HCT116 (cell line): ENCODE data around the gene CSNK1G1. TPM values are rescaled to one million over a fixed set of nuclear protein-coding genes. Genes with fewer than 3 reads are reported as not detected.

Source experiments
- ATAC-seq: fragments of 200-7000 bp; cut with Tn5 transposase; 2 replicates; pipeline ENCODE4 v1.9.1; 2020; ENCODE audit warnings: mild to moderate bottlenecking, moderate library complexity
- BruUV-seq: library from RNA; stranded (reverse); fragments of 400-500 nt; replicated peaks from 2 replicates; lab custom pipeline; 2021; lab: Mats Ljungman, UMichigan
- CTCF ChIA-PET: fragments of 300-600 bp; sonication (Branson Sonifier 250); formaldehyde crosslinking; loops from one replicate; lab custom pipeline; 2021; ENCODE audit warnings: antibody characterized with exemption; lab: Charles Lee
- POLR2A ChIA-PET: fragments of 300-600, 350-600 bp; sonication (Branson Sonifier 250); formaldehyde crosslinking; loops from one replicate; lab custom pipeline; 2021; ENCODE audit warnings: antibody characterized with exemption; lab: Charles Lee
- RAD21 ChIA-PET, 2 experiments: fragments of 300-600 bp; sonication (Branson Sonifier 250); formaldehyde crosslinking; loops; one replicate each; lab custom pipeline; 2023; ENCODE audit warnings: low total read pairs in 2 of 2; ENCODE audit not compliant: uncharacterized antibody in 2 of 2, unreplicated experiment in 2 of 2, low non-redundant PET in 1 of 2; lab: Charles Lee
- DNase-seq: peaks from one replicate; pipeline ENCODE4 v3.0.0-alpha.2; 2010; ENCODE audit warnings: low read depth, low spot score
- H2AFZ ChIP-seq: fragments of 200-600 bp; shearing (Covaris generic), sonication (generic); 2 replicates; pipeline ENCODE4 v1.6.1; 2017; ENCODE audit warnings: low read depth, mixed run types, mixed read lengths, antibody characterized with exemption, low read length; ENCODE audit not compliant: poor library complexity, severe bottlenecking
- H3K27ac ChIP-seq: 2 replicates; pipeline ENCODE4 v1.5.1; 2012; ENCODE audit warnings: low read depth, low read length
- H3K27me3 ChIP-seq: fragments of 200-600 bp; sonication (generic); 2 replicates; pipeline ENCODE4 v1.6.1; 2016; ENCODE audit warnings: mixed run types, low read length, mixed read lengths; ENCODE audit not compliant: insufficient read depth
- H3K36me3 ChIP-seq, 2 experiments: fragments of 200-500 bp in 1 of 2; fragments of 200-600 bp in 1 of 2; sonication (Bioruptor generic) in 1 of 2; sonication (generic) in 1 of 2; 2 replicates each; pipeline versions ENCODE4 v1.5.1 to v1.6.1; 2014 to 2016; ENCODE audit warnings: low read length in 2 of 2, inconsistent platforms in 1 of 2, mixed read lengths in 1 of 2, mixed run types in 1 of 2; ENCODE audit not compliant: insufficient read depth in 2 of 2, control insufficient read depth in 1 of 2
- H3K4me1 ChIP-seq, 2 experiments: fragments of 200-600 bp in 1 of 2; sonication (generic) in 1 of 2; 2 replicates each; pipeline versions ENCODE4 v1.5.1 to v1.6.1; 2012 to 2017; ENCODE audit warnings: low read length in 2 of 2, inconsistent platforms in 1 of 2, mild to moderate bottlenecking in 1 of 2, mixed read lengths in 1 of 2, mixed run types in 1 of 2, moderate library complexity in 1 of 2; ENCODE audit not compliant: insufficient read depth in 2 of 2, control insufficient read depth in 1 of 2
- H3K4me2 ChIP-seq: fragments of 200-600 bp; sonication (generic); 2 replicates; pipeline ENCODE4 v1.6.1; 2017; ENCODE audit warnings: mixed run types, low read length, mixed read lengths
- H3K4me3 ChIP-seq, 2 experiments: fragments of 200-600 bp in 1 of 2; sonication (generic) in 1 of 2; replicated peaks in 1 of 2; 2 replicates each; pipeline ENCODE4 v1.5.1; 2011 to 2016; ENCODE audit warnings: low read length in 2 of 2, control low read depth in 1 of 2, low read depth in 1 of 2, mild to moderate bottlenecking in 1 of 2, mixed read lengths in 1 of 2, mixed run types in 1 of 2
- H3K79me2 ChIP-seq: fragments of 200-600 bp; sonication (generic); 2 replicates; pipeline ENCODE4 v1.6.1; 2017; ENCODE audit warnings: mild to moderate bottlenecking, mixed run types, low read length, moderate library complexity, mixed read lengths; ENCODE audit not compliant: insufficient read depth
- H3K9ac ChIP-seq: fragments of 200-600 bp; sonication (generic); 2 replicates; pipeline ENCODE4 v1.6.1; 2016; ENCODE audit warnings: low read length, mixed read lengths
- H3K9me2 ChIP-seq: fragments of 200-600 bp; sonication (generic), shearing (Covaris generic); 2 replicates; pipeline ENCODE4 v1.6.1; 2017; ENCODE audit warnings: mixed run types, mild to moderate bottlenecking, moderate library complexity; ENCODE audit not compliant: insufficient read depth
- H3K9me3 ChIP-seq, 2 experiments: fragments of 200-500 bp in 1 of 2; fragments of 200-600 bp in 1 of 2; sonication (Bioruptor generic) in 1 of 2; sonication (generic) in 1 of 2; 2 replicates each; pipeline ENCODE4 v1.6.1; 2014 to 2017; ENCODE audit warnings: low read length in 2 of 2, mixed read lengths in 2 of 2, inconsistent platforms in 1 of 2, low read depth in 1 of 2, mild to moderate bottlenecking in 1 of 2, mixed run types in 1 of 2, moderate library complexity in 1 of 2; ENCODE audit not compliant: control insufficient read depth in 1 of 2, insufficient read depth in 1 of 2
- H4K20me1 ChIP-seq: fragments of 200-600 bp; sonication (generic), shearing (Covaris generic); 2 replicates; pipeline ENCODE4 v1.6.1; 2017; ENCODE audit warnings: mixed run types, mild to moderate bottlenecking, moderate library complexity; ENCODE audit not compliant: insufficient read depth
- ATF3 ChIP-seq: IDR thresholded peaks from 2 replicates; pipeline ENCODE4 v1.6.1; 2012
- CEBPB ChIP-seq: IDR thresholded peaks from 2 replicates; pipeline ENCODE4 v1.6.1; 2012; ENCODE audit warnings: low read depth
- ELF1 ChIP-seq: IDR thresholded peaks from 2 replicates; pipeline ENCODE4 v1.6.1; 2012; ENCODE audit warnings: low read depth, borderline replicate concordance
- EZH2 ChIP-seq: fragments of 200-600 bp; sonication (generic); IDR thresholded peaks from 2 replicates; pipeline ENCODE4 v1.6.1; 2017; ENCODE audit warnings: antibody characterized with exemption, mixed run types
- EZH2phosphoT487 ChIP-seq: fragments of 200-600 bp; IDR thresholded peaks from 2 replicates; pipeline ENCODE4 v1.6.1; 2018; ENCODE audit warnings: antibody characterized with exemption, borderline replicate concordance
- FOSL1 ChIP-seq: IDR thresholded peaks from 2 replicates; pipeline ENCODE4 v1.6.1; 2012; ENCODE audit warnings: low read depth
- JUND ChIP-seq: IDR thresholded peaks from 2 replicates; pipeline ENCODE4 v1.6.1; 2012
- MAX ChIP-seq: IDR thresholded peaks from 2 replicates; pipeline ENCODE4 v1.6.1; 2012
- POLR2A ChIP-seq: IDR thresholded peaks from 2 replicates; pipeline ENCODE4 v1.7.0; 2011; ENCODE audit warnings: borderline replicate concordance; ENCODE audit not compliant: insufficient read depth, insufficient read length; ENCODE audit errors: extremely low read depth
- POLR2AphosphoS5 ChIP-seq: IDR thresholded peaks from 2 replicates; pipeline ENCODE4 v1.6.1; 2011; ENCODE audit warnings: mild to moderate bottlenecking, low read depth, low read length, moderate library complexity
- RAD21 ChIP-seq: IDR thresholded peaks from 2 replicates; pipeline ENCODE4 v1.6.1; 2012; ENCODE audit warnings: low read depth, mild to moderate bottlenecking
- REST ChIP-seq: IDR thresholded peaks from 2 replicates; pipeline ENCODE4 v1.6.1; 2012; ENCODE audit warnings: low read depth
- SIN3A ChIP-seq: IDR thresholded peaks from 2 replicates; pipeline ENCODE4 v1.6.1; 2012; ENCODE audit warnings: low read depth
- SP1 ChIP-seq: IDR thresholded peaks from 2 replicates; pipeline ENCODE4 v1.6.1; 2012; ENCODE audit warnings: low read depth
- SRF ChIP-seq: IDR thresholded peaks from 2 replicates; pipeline ENCODE4 v1.6.1; 2012; ENCODE audit warnings: low read depth
- TCF7L2 ChIP-seq: IDR thresholded peaks from 2 replicates; pipeline ENCODE4 v1.7.0; 2011; ENCODE audit warnings: borderline replicate concordance, inconsistent platforms; ENCODE audit not compliant: insufficient read depth, insufficient read length; ENCODE audit errors: extremely low read depth
- ZBTB33 ChIP-seq: IDR thresholded peaks from 2 replicates; pipeline ENCODE4 v1.6.1; 2011; ENCODE audit warnings: mild to moderate bottlenecking, low read length, moderate library complexity; ENCODE audit not compliant: insufficient replicate concordance; ENCODE audit errors: extremely low read depth
- ZNF274 ChIP-seq: fragments of 200-500 bp; sonication (Bioruptor generic); IDR thresholded peaks from 2 replicates; pipeline ENCODE4 v1.6.1; 2014; ENCODE audit warnings: mild to moderate bottlenecking, low read depth, low read length, inconsistent platforms
- intact Hi-C: fragments of 100-400 bp; cut with micrococcal nuclease; formaldehyde crosslinking; loops from 2 replicates; pipeline ENCODE4 v1.10.0; 2022
- total RNA-seq: library from RNA; stranded (reverse); gene quantifications from one replicate; pipeline ENCODE4 v1.2.1, GENCODE V29; 2021; ENCODE audit not compliant: unreplicated experiment

Gene CSNK1G1
- total RNA-seq, 1 experiment from 2014 or later, result 21.1 TPM

- TF ChIP-seq MAX (no peak), JUND (no peak), RAD21 (no peak), FOSL1 (no peak), ATF3 (no peak), ZBTB33 (no peak), TCF7L2 (no peak), REST (no peak), SP1 (no peak), POLR2A (no peak), SRF (no peak), EZH2 (no peak), ZNF274 (no peak), POLR2AphosphoS5 (no peak), EZH2phosphoT487 (no peak), SIN3A (no peak), CEBPB (no peak), ELF1 (no peak)
- no peaks in the 10 kb centered on the region for H3K79me2 ChIP-seq
- no peak overlapping the region for H3K27ac ChIP-seq
- no peak overlapping the region for H3K9ac ChIP-seq
- intact Hi-C loops, result no loop called here
- H3K9me2 ChIP-seq, result no peaks in the 10 kb centered on the region
- ATAC-seq (no peak), DNase-seq (no peak)
- H4K20me1 ChIP-seq, result no peaks in the 10 kb centered on the region
- no peaks in the 10 kb centered on the region for H3K4me1 ChIP-seq
- H3K9me3 ChIP-seq, result no peaks in the 10 kb centered on the region
- no peak overlapping the region for H3K4me3 ChIP-seq
- CTCF ChIA-PET, result no interaction called here
- H3K4me2 ChIP-seq, result no peak overlapping the region
- POLR2A ChIA-PET, result no interaction called here
- RAD21 ChIA-PET, result no interaction called here
- no peak overlapping the region for H2AFZ ChIP-seq
- H3K27me3 ChIP-seq, result no peaks in the 10 kb centered on the region
- no peaks in the 10 kb centered on the region; a peak in 1 of 4 replicates for H3K36me3 ChIP-seq
- BruUV-seq, result no TSS peak
Measured at GRCh38 chr15:64191971-64192830, 163.8 kb downstream of the CSNK1G1 start.
